MM.1S (cell line): ENCODE measurements around the gene ARL5C.

ENCODE experiments used
- CTCF ChIP-seq: fragments of 300-600 bp; sonication (generic); IDR thresholded peaks from 2 replicates; pipeline ENCODE4 v1.5.1; 2016; ENCODE audit warnings: antibody characterized with exemption, low read length, mixed read lengths
- EZH2 ChIP-seq: fragments of 300-600 bp; sonication (generic); optimal IDR thresholded peaks from 2 replicates; pipeline ENCODE3; 2017; ENCODE audit warnings: low read depth, mild to moderate bottlenecking, antibody characterized with exemption, low read length, mixed read lengths

GRCh38 chr17:39194089-39194984 lies 28.4 kb upstream of the ARL5C start:
- TF ChIP-seq CTCF (no peak), EZH2 (no peak)
